Thoracic aorta (tissue), 2 donors: ENCODE measurements around the gene ARHGAP33. TPM values are rescaled to one million over a fixed set of nuclear protein-coding genes. Genes with fewer than 3 reads are reported as not detected.

ENCODE experiments used
- ATAC-seq: fragments of 150-250 bp; one replicate; pipeline ENCODE4 v1.8.0; 2017; ENCODE audit warnings: low read depth; ENCODE audit not compliant: insufficient number of reproducible peaks, low FRiP score
- DNase-seq: peaks from one replicate; pipeline ENCODE4 v3.0.0-alpha.2; 2020; ENCODE audit warnings: low spot score
- H3K27ac ChIP-seq, 2 donors: fragments of 200-600 bp; sonication (generic); 1 replicate in 1 of 2; 2 replicates in 1 of 2; pipeline ENCODE4 v1.5.1; 2016; ENCODE audit warnings: mild to moderate bottlenecking in 2 of 2, moderate library complexity in 2 of 2
- H3K27me3 ChIP-seq: fragments of 200-600 bp; sonication (generic); replicated peaks from 2 replicates; pipeline ENCODE4 v1.6.0; 2016; ENCODE audit warnings: mild to moderate bottlenecking; ENCODE audit not compliant: insufficient read depth
- H3K36me3 ChIP-seq: fragments of 200-600 bp; sonication (generic); one replicate; pipeline ENCODE4 v1.5.1; 2016
- H3K4me1 ChIP-seq, 2 donors: fragments of 200-600 bp; sonication (generic); 1 replicate in 1 of 2; 2 replicates in 1 of 2; pipeline versions ENCODE4 v1.5.1 to v1.6.0; 2016; ENCODE audit warnings: low read depth in 2 of 2, mild to moderate bottlenecking in 1 of 2; ENCODE audit not compliant: control insufficient read depth in 1 of 2
- H3K4me3 ChIP-seq: fragments of 200-600 bp; sonication (generic); 2 replicates; pipeline ENCODE4 v1.5.1; 2016; ENCODE audit warnings: mild to moderate bottlenecking
- H3K9me3 ChIP-seq: fragments of 200-600 bp; sonication (generic); 2 replicates; pipeline ENCODE4 v1.5.1; 2016
- CTCF ChIP-seq: fragments of 200-600 bp; sonication (generic); IDR thresholded peaks from one replicate; pipeline ENCODE4 v1.5.1; 2019; ENCODE audit warnings: antibody characterized with exemption
- total RNA-seq, 2 donors: library from RNA; depleted of rRNA; stranded (reverse); fragments of >200 nt; gene quantifications; one replicate each; pipeline versions ENCODE4 v1.1.0 to v1.2.3, GENCODE V29; 2016

The ARHGAP33 gene
- total RNA-seq, 2 donors from 2014 or later, result 15.4 to 30.7 TPM

- no peaks in the 10 kb centered on the region for H3K9me3 ChIP-seq
- no peak for TF ChIP-seq CTCF
- no peaks in the 10 kb centered on the region for H3K4me1 ChIP-seq
- H3K27ac ChIP-seq, result no peak overlapping the region
- ATAC-seq (no peak), DNase-seq (no peak)
- no peak overlapping the region for H3K4me3 ChIP-seq
- no peaks in the 10 kb centered on the region for H3K27me3 ChIP-seq
- peaks cover 84% of the 10 kb centered on the region for H3K36me3 ChIP-seq
These were observed 45.6 kb upstream of the ARHGAP33 start for GRCh38 chr19:35729763-35730162.

- Histone ChIP-seq H3K36me3 (peaks cover 81% of the 10 kb centered on the region), H3K9me3 (no peaks in the 10 kb centered on the region), H3K27ac (no peak overlapping the region), H3K4me3 (no peak overlapping the region), H3K27me3 (no peaks in the 10 kb centered on the region), H3K4me1 (no peaks in the 10 kb centered on the region)
- DNase-seq (no peak), ATAC-seq (no peak)
- TF ChIP-seq CTCF, result no peak
These were observed 45.0 kb upstream of the ARHGAP33 start for GRCh38 chr19:35730326-35730725.

GRCh38 chr19:35731353-35731752 is 44.0 kb upstream of the ARHGAP33 start:
- ATAC-seq (no peak), DNase-seq (no peak)
- Histone ChIP-seq H3K36me3 (peaks cover 74% of the 10 kb centered on the region), H3K27me3 (no peaks in the 10 kb centered on the region), H3K4me3 (no peak overlapping the region), H3K27ac (no peak overlapping the region), H3K4me1 (no peaks in the 10 kb centered on the region), H3K9me3 (no peaks in the 10 kb centered on the region)
- TF ChIP-seq CTCF, result no peak

GRCh38 chr19:35731779-35732405 is 43.5 kb upstream of the ARHGAP33 start:
- Histone ChIP-seq H3K4me1 (no peaks in the 10 kb centered on the region), H3K9me3 (no peaks in the 10 kb centered on the region), H3K36me3 (peaks cover 72% of the 10 kb centered on the region), H3K27me3 (no peaks in the 10 kb centered on the region), H3K4me3 (no peak overlapping the region), H3K27ac (no peak overlapping the region)
- no peak for ATAC-seq
- no peak for DNase-seq
- TF ChIP-seq CTCF, result no peak

- Histone ChIP-seq H3K4me1 (no peaks in the 10 kb centered on the region), H3K9me3 (no peaks in the 10 kb centered on the region), H3K4me3 (no peak overlapping the region), H3K36me3 (peaks cover 72% of the 10 kb centered on the region), H3K27me3 (no peaks in the 10 kb centered on the region), H3K27ac (no peak overlapping the region)
- ATAC-seq (no peak), DNase-seq (no peak)
- TF ChIP-seq CTCF, result no peak
These were observed 42.7 kb upstream of the ARHGAP33 start for GRCh38 chr19:35732540-35733179.
